ENCODE data around the gene DDX23.

GRCh38 chr12:48822139-48822538 lies 29.8 kb downstream of the DDX23 start:
- TF ChIP-seq POLR2A (IDR thresholded peaks at IDR 0.05) (no peak), EP300 (IDR thresholded peaks at IDR 0.05) (no peak), CTCF (IDR thresholded peaks at IDR 0.05) (no peak), POLR2AphosphoS5 (IDR thresholded peaks at IDR 0.05) (no peak)
